ENCODE measurements around the gene GCSH. TPM values are rescaled to one million over a fixed set of nuclear protein-coding genes. Genes with fewer than 3 reads are reported as not detected.

GCSH gene
- 9.4 and 12.1 TPM in 2 replicates for total RNA-seq

DNA sequence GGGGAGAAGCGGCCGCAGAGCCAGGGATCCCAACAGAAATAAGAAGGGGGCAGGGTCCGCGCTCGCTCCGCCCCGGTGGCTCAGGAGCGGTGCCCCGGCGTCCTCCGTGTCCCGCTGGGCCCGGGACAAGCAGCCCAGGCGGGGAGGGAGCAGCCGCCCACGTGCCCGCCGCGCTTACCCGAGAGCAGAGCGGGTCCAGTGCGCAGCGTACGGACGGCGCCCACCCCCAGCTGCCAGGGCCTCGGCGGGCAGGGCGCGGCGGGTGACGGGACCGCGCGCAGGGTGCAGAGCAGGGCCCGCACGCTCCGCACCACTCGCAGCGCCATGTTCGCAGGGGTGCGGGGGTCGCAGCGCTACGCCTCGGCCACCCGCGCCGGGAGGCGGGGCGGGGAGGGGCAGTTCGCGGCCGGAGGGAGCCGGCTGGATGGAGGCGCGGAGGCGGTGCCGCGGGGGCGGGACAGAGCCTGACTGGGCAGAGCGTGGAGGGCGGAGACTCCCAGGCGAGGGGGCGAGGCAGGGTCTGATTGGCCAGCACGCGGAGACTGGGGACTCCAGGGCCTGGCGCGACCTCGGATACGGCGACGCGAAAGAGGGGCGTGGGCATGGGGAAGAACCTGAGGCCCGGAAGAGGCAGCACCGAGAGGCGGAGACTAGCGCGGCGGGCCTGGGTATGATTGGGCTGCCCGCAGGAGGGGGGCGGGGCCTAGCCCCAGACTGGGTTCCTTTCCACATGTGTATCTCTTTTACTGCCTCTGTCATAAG lies at the start of gene GCSH:
Gene GCSH, minus strand, starts transcription at position 443 of the 762 bp plus-strand sequence. Its CDS starts 117 bp downstream, at position 326.

GRCh38 chr16:81077076-81077940 lies 18.9 kb downstream of the GCSH start, which contains the start of gene C16orf46:
Gene C16orf46 (minus strand): TSS chr16:81077238. CDS start chr16:81063955, 13,283 bp downstream.

DNA sequence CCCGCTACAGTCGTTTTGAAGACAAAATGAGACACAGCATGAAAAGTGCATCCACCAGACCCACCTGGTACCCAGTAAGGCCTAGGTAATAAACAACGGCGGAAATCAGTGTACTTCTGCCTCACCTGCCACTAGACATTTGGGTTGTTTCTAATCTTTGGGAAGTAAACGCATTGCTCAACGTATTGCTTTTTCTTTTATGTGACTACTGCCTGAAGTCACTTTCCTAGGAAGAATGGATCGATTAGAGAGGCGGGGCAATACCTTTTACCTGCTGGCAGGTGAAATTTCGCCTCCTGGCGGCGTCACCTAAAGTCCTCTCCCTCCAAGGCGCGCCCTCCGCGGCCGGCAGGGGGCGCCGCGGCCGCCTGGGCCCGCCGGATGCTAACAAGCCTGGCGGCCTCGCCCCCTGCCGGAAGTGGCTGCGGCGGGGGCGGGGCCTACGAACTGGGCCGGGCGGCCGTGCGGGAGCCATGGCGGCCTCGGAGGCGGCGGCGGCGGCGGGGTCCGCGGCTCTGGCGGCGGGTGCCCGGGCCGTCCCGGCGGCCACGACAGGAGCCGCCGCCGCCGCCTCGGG lies 60.7 kb downstream of the GCSH start, which contains the start of gene ATMIN:
Gene ATMIN, plus strand, starts transcription at position 445 of the 577 bp plus-strand sequence. Its CDS starts 29 bp downstream, at position 474.

Other genes with a start within 250 kb of the GCSH start
- 25.6 and 48.2 TPM in 2 replicates for gene CMC2, start 89.5 kb downstream of the GCSH start, total RNA-seq
- gene CENPN, start 89.2 kb downstream of the GCSH start, total RNA-seq = 4.7 and 20.2 TPM in 2 replicates
- 38.8 and 48.2 TPM in 2 replicates for gene ATMIN, start 60.6 kb downstream of the GCSH start, total RNA-seq
- gene C16orf46, start 19.2 kb downstream of the GCSH start, total RNA-seq = 0.24 and 0.64 TPM in 2 replicates
- 0.24 TPM in 1 of 2 replicates, not detected in the other for gene BCO1, start 142.3 kb upstream of the GCSH start, total RNA-seq
- 12.8 and 16.6 TPM in 2 replicates for gene GAN, start 218.6 kb upstream of the GCSH start, total RNA-seq

Measured in tracheal epithelial cell (primary cell).